ENCODE results near the gene ZNF236.
"Not testable (repeated sequence)": the region's sequence is repeated elsewhere in the genome, so short reads cannot be mapped to it uniquely, and the experiment has no call there.

ZNF236 gene

DNA sequence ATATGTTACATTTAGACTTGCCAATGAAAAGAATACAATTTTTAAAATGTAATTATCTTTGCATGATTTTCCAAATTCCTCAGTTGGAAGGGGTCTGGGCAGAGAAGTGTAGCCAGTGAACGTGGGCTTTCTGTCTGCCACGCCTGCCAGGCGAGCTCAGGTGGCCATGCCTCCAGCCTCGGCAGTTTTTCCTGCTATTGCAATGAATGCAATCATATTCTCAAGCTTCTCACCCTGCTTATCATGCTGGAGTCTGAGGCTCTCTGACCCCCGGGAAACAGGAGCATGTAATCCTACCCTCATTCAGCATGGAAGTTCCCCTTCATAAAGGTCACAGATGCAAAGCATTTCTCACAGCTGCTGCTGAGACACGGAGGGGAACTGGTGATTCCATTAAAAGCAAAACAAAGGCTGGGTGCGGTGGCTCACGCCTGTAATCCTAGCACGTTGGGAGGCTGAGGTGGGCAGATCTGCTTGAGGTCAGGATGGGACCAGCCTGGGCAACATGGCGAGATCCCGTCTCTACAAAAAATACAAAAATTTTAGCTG, 155.4 kb downstream of the ZNF236 start:
- DNase-seq = no peak

DNA sequence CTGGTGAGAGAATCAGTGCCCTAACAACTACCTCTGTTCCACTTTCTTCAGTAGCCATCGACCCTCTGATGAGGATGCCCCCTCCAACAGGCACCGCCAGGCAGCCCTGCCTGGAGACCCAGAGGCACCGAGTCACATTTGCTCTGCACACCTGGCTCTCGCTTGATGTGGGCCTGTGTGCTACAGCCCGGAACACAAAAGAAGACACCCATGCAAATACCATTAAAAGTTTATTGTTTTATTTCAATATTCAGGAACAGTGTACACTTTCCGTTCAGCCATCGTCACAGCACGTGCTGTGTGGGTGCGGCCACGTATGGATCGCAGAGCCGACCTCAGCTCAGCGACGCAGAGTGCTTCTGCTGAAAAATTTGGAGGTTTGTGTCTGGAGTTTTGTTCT, 156.3 kb downstream of the ZNF236 start:
- no peak for DNase-seq

DNA sequence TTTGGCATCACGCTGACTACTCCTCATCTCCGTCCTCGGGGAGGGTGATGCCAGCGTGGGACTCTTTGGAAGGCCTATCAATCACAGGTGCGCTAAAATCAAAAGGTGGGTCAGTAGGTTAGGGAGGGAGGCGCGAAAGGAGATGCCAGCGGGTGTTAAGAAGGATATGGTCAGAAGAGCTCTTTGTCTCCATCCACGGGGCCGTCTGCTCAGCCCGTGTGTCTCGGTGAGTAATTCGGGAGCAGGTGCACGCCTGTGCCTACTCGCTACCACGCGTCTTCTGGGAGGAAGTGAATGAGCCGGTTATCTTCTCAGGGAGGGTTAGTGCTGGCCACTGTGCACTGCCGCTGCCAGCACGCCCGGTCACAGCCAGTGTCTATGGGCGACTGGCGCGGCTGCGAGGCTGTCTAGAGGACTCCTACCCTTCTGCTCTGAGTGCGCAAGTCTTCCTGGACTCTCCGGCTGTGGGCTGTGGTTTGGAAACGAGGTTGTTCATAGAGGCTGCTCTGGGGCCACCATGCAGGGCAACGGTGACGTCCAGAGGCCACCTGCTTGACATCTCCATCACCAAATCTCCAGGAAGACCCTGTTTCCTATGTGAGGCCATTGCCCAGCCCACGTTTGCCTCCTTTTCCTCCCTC, 156.9 kb downstream of the ZNF236 start:
- no peak for DNase-seq

DNA sequence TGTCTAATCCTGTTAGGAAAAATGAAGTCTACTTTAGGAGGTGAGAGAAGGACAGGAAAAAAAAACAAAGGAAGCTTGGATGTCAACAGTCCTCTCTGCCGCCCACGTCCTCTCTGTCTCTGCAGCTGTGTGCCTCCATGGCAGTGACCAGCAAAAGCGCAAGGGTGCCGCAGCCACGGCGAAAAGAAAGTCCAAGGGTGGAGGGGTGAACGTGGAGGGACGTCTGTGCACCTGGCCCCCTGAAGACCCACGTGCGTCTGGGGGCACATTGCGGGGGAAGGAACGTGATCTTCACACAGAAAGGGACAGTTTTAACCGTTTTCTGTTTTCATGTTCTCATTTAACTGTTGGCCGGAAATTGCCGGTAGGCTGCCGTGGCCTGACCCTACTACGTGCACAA, 157.5 kb downstream of the ZNF236 start:
- no peak for DNase-seq

DNA sequence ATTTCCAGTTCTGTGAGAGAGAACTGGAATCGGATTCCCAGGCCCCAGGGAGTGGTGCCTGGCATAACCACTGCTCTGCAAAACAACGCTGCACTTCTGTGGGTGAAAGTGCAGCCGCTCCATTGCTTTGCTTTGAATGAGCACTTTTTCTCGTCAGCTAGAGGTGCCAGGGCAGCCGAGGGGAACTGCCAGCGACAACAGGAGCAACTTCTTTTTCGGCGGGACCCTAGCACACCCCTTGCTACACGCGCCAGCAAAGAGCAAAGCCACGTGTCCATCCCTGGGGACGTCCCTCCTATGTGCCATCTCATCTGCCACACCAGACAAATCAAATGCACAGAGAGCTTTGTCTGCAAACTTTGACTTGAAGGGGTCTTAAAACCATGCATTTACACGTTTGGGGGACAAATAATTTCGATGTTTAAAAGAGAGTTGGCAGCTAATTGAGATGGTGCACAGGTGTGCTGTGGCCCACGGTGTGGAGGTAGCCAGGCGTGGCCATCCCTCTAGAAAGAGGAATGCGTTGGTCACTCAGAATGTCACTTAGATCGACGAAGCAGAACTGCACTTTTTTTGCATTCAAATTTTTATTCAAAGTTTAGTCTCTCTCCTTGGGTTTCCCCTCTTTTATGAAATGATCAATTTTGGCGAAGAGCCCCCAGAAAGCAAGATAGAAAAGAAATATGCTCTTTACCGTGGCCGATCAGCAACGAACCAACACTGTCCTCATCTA, 158.5 kb downstream of the ZNF236 start:
- DNase-seq = no peak

DNA sequence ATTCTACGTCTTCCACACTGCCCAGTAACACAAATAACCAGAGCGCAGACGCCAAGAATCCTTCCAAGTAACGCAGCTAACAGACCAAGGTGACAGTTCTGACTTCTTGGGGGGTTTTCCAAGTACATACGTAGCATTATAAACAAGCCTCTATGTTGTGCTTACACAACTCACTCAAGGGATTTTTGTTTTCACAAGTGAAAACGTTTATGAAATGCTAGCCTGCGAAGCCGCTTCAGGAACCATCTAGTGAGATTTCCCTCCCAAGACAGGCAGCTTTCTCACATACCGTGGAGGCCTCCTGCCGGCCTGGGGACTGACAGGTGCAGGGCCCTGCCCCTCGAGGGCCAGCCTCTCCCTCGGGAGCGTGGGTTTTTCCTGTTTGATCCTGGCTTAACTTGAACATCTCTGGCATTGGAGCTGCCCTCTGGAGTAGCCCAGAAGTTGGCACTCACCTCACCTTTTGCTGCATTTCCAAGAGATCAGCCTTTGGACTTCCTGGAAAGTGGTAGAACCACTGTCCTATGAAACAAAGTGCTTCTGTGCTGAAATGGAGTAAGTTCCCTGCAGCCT, 159.1 kb downstream of the ZNF236 start:
- DNase-seq = no peak

DNA sequence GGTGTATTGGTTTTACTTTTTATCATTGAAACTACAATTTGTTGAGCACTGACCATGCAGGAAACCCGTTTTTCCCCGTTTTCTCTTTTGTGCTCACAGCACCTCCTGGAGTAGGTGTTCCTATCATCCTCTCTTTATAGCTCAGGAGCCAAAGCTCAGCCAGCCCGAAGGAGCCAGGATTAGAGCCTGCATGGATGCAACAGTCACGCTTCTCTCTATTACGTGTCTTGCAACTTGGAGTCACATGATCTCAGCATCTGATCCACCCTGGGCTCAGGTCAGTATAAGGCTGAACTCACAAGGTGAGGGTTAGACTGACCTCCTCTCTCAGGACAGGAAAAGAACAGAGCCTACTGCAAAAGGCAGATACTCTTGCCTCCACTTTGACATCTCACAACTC, 159.7 kb downstream of the ZNF236 start:
- DNase-seq = no peak

DNA sequence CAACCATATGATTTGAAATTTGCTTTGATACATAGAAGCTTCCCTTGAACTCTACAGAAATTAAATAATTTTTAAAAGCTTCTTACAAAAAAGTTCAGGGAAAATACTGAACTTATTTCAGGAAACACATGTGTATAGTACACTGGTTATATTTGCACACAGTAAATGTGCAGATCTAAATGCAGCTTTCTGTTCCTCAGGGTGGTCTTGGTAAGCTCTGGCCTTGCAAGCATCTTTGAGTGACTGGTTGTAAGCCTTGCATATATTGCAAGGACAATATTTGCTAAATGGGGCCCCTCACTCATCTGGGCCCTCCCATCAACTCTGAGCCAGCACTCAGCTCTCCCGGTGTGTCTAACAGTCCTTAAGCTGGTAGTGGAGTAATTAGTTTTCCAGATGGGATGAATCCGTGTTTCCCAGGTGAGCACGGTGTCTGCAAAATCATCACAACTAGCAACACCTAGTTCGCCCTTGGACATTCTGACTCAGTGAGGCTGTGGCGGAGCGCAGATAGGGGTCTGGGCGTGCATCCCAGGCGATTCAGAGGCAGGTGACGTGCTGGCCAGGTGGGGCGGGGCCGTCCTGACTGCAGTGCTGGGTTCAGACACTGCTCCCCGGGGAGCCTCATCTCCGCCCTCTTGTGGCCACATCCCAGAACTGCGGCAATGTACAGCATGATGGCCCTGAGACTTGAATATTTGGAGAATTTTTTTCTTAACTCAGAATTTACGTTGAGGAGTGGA, 160.7 kb downstream of the ZNF236 start:
- DNase-seq = peak; percentile 77

DNA sequence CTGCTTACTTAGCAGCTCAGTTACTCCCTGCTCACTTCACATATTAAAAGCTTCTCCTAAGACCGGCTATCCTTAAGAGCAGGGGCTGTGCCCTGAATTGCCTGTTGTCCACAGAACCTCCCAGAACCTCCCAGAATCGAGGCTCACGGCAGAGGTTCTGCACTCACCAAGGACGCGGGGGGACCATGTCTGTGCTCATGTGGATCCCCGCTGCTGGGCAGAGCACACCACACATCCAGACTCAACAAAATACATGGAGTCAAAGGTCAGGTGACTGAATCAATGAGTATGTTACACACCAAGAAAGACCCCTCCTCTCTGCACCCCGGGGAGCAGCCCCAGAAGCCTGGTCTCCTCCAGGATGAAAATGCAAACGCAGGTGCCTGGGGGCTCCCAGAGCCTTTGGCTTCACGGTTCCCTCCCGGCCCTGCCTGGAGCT, 161.3 kb downstream of the ZNF236 start:
- no peak for DNase-seq

DNA sequence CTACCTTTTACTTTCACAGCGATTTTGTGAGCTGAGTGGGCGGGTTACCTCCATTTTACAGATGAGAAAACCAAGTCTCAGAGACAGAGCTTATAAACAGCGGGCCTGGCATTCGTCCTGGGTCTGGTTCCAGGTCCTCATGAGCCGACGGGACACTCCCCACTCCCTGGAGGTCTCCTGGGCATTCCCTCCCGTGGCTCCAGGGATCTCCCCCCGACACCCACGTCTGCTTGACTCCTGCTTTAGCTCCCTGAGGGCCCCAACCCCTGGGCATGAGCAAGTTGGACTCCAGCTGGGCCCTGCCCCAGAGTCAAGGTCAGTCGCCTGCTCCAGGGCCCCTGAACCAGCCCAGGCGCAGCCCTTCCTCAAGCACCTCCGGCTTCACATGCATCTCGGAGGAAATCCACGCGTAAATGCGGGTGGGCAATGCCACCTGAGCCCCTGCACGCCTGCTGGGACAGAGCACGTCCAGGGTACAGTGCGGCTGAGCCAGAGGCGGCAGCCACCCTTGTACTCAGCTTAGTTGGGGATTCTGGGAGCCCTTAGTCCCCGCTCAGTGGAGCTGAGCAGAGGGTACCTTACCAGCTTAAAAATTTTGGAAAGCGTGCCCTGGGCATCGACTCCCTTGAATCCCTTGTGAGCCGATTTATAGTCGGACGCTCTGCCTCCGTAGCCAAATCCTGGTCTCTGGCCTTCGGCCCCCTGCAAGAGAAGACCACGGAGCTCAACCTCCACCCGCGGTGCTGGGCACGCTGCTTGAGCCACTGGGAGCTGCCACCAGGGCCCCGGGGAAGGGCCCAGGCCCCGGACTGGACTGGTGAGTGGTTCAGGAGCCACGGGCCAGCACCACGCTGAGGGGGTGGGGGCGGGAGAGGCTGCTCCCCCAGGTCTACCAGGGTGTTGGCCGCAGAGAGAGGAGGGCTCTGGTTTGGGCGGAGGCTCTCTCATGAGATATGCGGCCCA, 162.1 kb downstream of the ZNF236 start:
- DNase-seq = no peak

DNA sequence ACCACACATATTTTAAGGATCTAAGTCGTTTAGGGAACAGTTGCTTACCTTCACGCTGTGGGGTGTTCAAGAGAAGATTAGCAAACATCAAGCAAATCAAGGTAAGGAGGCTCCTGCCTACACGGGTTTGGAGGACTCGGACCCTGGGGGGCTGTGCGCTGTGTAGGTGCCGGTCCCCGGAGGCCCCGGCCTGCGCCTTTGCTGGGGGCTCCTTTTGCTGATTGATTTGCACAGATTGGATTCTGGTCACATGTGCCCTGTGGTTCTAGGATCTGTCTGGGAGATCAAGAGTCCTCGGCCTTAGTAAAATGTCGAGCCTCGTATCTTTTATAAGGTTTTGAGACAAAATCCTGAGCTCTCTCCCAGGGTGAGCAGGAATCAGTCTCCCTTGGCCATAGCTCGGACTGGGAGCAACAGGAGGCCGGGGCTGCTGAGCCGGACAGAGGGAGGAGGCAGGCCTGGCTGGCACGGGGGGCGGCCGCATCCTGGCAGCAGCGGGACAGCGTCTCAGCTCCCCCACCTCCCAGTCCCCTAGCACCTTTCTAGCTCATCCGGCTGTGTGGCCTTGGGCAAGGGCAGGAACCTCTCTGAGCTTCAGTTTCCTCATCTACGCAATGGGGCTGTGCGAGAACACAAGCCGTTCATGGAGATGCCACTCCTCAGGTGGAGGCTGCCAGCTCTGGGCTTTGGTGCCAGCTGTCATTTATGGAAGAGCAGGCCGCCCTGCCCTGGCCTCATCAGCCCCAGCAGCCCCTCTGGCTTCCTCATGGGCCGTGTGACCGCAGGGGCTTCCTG, 163.0 kb downstream of the ZNF236 start:
- no peak for DNase-seq

DNA sequence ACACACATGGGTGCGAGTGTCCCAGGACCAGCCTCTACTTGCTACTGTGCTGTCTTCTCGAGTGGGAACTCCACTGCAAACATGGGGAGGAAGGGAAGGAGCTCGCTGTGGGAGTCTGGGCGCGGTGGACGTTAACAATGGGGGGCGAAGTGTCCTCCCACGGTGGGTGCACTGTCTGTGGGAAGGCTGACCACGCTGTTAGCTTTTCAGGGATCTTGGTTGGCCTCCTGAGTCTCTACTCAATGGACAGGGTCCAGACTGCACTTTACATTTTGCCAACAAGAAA, 163.5 kb downstream of the ZNF236 start:
- no peak for DNase-seq

DNA sequence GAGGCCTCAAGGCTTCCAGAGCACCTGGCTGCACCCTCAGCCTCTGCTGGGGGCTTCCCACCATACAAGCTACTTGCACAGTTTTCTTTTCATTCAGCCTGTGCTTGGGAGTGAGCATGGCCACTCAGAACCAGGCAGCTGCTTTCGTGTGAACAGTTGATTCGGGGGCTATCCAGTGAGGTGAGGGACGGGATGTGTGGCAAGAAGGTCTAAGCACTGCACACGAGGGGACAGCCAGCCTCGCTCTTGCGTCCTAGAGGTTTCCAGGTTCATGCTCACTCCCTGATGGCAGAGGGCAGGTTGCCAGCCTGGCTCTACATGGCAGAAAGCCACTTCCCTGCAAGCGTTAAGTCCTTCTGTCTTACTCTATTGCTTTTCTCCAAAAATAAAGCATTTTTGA, 164.0 kb downstream of the ZNF236 start:
- no peak for DNase-seq

DNA sequence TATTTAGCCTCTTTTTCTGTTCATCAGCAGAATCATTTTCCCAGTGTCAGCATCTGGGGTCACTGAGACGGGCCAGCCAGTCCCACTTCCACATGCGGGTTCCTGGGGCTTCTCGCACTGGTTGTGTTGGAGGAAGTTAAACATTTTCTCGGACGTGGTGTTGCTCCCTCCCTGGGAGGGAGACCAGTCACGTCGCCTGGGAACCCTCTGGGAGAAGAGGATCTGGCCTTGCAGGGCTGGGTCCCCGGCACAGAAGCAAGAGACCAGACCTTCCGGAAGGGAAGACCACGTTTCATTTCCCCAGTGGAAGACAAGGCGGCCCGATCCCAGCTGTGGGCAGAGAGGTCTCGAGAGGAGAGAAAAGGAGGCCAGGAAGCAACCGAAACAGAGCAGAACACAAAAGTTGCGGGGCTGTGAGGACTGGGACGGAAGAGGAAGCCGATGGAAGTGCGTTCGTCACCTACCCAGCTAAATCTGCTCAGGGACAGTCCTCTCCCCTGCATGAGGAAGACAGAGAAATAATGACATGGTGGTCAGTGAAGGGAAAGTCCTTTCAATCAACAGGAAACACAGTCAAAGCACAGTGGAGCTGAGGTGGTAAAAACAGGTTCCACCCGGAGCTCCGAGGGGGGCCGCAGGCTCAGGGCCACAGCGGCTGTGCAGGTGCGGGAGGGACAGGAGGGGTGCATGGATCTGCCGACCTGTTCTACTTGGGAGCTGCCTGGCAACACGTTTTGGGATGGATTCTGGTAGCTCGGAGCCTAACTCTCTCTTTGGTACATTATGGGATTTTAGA, 165.9 kb downstream of the ZNF236 start:
- no peak for DNase-seq

DNA sequence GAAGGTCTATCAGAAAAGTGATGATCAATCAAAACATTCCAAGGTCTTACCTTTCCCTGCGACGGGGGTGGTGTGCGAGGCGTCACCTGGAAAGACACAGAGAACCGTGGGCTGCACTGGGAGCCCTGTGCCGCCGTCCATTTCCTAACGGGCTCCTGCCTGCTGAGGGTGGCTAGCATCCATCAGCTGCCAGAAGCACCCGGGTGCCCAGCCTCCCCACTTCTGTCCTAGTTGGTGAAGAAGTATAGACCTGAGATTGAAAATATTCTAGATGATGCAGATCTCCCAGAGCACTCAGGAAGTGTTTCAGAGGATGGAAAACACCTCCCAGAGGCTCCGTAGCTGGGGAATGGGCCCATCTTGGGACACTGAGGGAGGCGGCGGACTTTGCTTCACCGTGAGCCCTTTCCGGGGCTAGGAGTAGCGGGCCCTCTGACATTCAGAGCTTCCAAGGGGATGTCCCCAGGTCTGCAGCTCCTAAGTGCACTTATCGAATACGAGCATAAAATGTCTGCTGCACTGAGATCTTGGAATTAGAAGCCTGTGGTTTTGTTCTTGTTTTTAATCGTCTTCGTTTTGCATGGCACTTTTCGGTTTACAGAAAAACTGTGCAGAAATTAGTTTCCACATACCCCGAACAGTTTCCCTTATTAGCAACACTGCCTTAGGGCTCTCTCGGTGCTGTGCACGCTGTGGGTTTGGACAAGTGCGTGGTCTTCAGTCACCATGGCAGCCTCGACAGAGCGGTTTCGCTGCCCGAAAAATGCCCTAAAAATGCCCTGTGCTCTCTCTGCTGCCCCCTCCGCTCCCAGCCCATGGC, 166.7 kb downstream of the ZNF236 start:
- no peak for DNase-seq

DNA sequence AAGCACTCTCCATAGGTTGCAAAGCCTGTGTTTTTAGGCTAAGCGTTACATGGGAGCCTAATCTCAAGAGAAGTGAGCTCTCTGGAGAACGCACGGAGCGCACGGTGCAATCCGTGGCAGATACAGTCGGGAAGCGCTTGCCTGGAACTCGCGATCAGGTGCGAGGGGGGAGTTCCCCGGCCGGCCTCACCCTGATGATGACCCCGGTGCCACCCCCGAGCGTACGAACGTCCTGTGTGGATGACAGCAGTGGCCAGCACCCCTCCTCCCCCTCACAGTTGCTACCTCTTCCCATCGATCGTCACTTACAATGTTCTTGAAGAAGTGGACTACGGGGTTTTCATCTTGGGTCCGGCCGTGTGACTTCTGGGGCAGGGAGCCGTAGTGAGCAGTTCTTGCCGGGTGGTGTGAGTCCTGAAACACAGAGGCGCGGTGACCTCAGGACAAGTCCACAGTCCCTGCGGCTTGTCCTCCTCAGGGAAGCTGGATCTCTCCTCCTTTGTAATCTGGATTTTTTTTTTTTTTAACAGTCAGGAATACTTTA, 167.4 kb downstream of the ZNF236 start:
- DNase-seq = no peak

DNA sequence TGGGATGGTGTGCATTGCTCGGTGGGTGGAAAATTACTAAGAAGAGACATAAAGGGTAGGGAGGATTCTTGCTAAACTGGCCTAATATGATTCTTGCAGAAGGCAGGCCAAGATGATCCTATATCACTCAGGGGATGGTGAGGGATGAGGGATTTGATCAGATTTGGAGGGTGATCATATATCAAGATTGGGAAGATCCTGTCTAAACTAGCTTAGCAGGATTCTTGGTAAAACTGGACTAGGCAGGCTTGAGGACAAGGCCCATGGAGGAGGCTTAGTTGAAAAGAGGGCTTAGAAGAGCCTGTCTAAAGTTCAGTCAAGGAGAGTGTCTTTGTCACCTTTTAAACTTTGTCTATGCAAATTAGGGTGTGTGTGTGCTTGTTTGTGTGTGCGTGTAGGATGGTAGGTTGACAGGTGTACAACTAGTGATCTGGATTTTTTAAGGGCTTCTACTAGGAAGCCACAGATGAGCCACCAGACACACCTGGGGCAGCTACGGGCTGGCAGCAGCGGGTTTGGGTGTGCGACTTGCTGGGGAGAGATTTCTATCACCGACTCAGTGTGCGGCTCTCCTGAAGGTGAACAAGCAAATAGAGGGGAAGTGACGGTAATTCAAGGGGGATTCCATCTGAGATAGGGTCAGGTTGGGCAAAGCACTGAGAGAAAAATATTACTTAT, 168.1 kb downstream of the ZNF236 start:
- not testable (repeated sequence) for DNase-seq

DNA sequence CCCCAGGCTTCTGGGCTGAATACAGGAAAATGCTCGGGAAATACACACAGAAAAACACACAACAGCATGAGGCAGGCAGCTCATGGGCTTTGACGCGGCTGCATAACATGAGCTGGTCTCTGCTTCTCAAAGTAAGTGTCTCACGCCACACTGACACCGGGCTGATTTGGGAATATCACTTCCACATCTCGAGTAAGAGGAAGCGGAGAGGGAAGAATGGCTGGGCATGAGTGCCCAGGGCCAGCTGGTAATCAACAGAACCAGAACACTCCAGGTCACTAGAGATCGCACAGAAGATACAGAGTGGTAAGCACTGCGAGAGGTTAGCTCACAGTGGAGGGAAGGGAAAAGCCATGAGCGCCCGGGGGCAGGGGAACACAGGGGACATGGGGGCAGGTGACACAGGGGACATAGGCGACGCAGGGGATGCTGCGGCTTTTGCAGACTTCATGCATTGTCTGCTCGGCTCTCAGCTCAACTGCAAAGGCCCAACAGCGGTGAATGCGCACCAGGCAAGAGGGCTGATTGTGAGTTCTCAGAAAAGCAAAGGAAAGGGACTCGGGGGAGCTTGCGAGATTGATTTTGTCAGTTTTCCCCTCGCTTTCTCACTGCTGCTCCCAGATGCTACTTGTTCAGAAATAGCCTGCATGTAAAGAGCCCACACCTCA, 168.8 kb downstream of the ZNF236 start:
- DNase-seq = no peak
